ENCODE results near the gene PACSIN1. TPM values are rescaled to one million over a fixed set of nuclear protein-coding genes. Genes with fewer than 3 reads are reported as not detected.

The PACSIN1 gene
- total RNA-seq, 1 donor from 2014 or later: not detected

DNA sequence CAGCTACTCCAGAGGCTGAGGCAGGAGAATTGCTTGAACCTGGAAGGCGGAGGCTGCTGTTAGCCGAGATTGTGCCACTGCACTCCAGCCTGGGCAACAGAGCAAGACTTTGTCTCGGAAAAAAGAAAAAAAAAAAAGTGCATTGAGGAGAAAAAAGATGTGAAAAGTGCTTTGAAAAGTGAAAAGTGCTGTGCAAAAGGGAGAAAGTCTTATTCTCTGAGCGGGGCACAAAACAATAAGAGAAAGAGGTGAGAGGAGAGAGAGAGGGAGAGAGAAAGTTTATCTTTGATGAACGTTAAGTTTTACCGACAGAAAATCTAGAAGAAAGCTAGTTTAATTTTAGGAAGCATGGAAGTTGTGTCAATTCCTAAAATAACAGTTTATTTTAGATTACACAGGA is 3.9 kb upstream of the PACSIN1 start:
- DNase-seq (ENCODE audit: extremely low spot score, unreplicated experiment): no peak
- Mint-ChIP-seq H3K27ac (ENCODE audit: unreplicated experiment) (no peak overlapping the region), H3K4me3 (ENCODE audit: unreplicated experiment) (no peak overlapping the region), H3K4me1 (ENCODE audit: unreplicated experiment) (peaks cover 9% of the 10 kb centered on the region), H3K9me3 (ENCODE audit: unreplicated experiment) (no peaks in the 10 kb centered on the region), H3K27me3 (ENCODE audit: unreplicated experiment) (peaks cover 14% of the 10 kb centered on the region), H3K36me3 (ENCODE audit: unreplicated experiment) (no peaks in the 10 kb centered on the region)
- TF ChIP-seq, protein P1, sequence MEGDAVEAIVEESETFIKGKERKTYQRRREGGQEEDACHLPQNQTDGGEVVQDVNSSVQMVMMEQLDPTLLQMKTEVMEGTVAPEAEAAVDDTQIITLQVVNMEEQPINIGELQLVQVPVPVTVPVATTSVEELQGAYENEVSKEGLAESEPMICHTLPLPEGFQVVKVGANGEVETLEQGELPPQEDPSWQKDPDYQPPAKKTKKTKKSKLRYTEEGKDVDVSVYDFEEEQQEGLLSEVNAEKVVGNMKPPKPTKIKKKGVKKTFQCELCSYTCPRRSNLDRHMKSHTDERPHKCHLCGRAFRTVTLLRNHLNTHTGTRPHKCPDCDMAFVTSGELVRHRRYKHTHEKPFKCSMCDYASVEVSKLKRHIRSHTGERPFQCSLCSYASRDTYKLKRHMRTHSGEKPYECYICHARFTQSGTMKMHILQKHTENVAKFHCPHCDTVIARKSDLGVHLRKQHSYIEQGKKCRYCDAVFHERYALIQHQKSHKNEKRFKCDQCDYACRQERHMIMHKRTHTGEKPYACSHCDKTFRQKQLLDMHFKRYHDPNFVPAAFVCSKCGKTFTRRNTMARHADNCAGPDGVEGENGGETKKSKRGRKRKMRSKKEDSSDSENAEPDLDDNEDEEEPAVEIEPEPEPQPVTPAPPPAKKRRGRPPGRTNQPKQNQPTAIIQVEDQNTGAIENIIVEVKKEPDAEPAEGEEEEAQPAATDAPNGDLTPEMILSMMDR (IDR thresholded peaks at IDR 0.05): no peak

DNA sequence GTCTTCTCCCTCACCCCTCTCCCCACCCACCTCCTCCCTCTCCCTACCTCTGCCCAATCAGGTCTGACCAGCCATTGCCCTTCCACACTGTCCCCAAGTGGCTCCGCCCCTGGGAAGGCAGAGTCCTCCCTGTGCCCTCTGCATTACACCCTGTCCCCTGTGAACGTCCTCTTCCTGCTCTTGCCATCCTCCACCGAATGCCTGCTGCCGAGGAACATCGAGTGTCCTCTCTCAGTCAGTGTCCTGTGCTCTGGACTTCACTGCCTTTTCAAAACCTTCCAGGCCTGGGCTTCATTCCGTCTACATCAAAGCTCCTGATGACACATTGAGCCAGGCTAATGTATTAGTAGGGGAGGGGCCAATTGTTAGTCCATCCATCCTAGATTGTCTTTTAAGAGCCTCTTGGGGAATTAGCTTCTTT is 3.3 kb upstream of the PACSIN1 start:
- DNase-seq (ENCODE audit: extremely low spot score, unreplicated experiment): no peak
- no peak overlapping the region for H3K27ac Mint-ChIP-seq (ENCODE audit: unreplicated experiment)
- TF ChIP-seq, protein P1 (IDR thresholded peaks at IDR 0.05): no peak
- H3K4me1 Mint-ChIP-seq (ENCODE audit: unreplicated experiment): peaks cover 9% of the 10 kb centered on the region
- H3K36me3 Mint-ChIP-seq (ENCODE audit: unreplicated experiment): no peaks in the 10 kb centered on the region
- H3K4me3 Mint-ChIP-seq (ENCODE audit: unreplicated experiment): no peak overlapping the region
- no peaks in the 10 kb centered on the region for H3K9me3 Mint-ChIP-seq (ENCODE audit: unreplicated experiment)
- peaks cover 14% of the 10 kb centered on the region for H3K27me3 Mint-ChIP-seq (ENCODE audit: unreplicated experiment)

DNA sequence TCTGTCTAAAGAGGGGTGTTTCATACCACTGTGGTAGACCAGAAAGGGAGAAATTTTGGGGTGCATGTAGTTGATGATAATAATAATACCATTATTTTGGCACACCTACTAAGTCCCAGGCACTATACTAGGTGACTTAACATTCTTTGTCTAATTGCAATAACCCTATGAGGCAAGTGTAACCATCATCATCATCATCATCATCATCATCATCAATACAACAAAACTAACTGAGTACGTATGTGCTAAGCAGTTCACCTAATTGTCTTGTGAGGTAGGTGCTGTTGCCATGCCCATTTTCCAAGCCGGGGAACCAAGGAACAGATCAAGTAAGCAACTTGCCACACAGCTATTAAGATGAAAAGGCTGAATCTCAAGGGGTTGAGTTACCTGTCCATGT is 2.6 kb upstream of the PACSIN1 start:
- Mint-ChIP-seq H3K27me3 (ENCODE audit: unreplicated experiment) (peaks cover 14% of the 10 kb centered on the region), H3K36me3 (ENCODE audit: unreplicated experiment) (no peaks in the 10 kb centered on the region), H3K4me1 (ENCODE audit: unreplicated experiment) (peaks cover 9% of the 10 kb centered on the region), H3K9me3 (ENCODE audit: unreplicated experiment) (no peaks in the 10 kb centered on the region), H3K27ac (ENCODE audit: unreplicated experiment) (no peak overlapping the region), H3K4me3 (ENCODE audit: unreplicated experiment) (no peak overlapping the region)
- TF ChIP-seq, protein P1 (IDR thresholded peaks at IDR 0.05): no peak
- no peak for DNase-seq (ENCODE audit: extremely low spot score, unreplicated experiment)

DNA sequence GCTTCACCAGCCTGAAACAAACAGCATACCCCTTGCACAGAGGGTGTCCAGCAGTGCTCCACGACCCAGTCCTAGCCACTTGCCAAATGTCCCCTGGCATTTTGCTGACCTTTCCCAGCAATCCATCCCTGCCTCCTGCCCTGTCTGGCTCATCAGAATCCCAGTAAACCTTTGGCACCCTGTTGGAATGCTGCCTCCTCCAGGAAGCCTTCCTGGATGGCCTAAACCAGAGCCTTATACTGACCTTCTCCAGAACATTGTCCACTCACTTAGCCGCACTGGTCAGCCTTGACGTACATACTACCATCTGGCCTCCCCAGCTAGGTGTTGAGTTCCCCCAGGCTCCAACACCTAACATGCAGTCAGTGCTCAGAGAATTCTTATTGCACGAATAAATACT is 2.0 kb upstream of the PACSIN1 start:
- TF ChIP-seq, protein P1 (IDR thresholded peaks at IDR 0.05): no peak
- no peak overlapping the region for H3K4me3 Mint-ChIP-seq (ENCODE audit: unreplicated experiment)

DNA sequence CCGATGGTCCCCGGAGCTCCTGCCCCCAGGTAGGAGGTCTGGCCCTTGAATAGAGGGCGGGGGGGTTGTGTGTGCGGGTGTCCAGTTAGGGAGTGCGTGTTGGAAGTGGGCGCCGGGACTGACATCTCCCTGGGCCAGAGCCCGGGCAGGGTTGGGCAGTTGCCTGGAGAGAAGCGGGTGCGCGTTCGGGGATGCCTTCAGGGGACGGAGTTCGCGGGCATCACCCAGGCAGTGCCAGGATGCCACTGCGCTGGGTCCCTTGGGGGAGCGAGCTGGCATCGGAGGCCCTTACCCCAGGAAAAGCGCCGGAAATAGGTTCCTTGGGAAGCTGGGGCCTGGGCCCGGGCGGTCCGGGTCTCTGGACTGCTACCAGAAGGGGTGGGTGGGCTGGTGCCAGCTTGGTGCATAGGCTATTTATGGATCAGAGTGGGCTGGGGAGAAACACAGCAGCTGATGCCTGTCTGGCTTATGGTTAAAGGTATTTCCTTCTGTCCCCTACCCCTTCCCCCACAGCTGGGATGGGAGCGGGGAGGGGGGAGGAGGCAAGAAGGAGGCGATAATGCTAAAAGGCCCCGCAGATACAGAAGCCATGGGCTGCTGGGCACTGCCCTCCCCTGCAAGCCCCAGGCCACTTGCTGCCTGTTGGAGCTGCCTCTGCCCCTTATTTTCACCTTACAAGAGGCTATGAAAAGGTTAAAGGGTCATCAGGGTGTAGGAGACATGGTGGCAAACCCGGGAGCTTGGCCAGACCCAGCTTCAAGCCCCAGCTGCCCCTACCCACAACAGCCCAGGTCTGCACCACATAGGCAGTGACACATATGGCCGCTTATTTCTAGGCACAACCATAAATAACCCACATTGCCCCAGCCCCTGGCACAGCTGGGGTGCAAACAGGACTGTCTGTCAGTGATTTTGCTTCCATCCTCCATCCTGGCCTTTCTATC is 638 bp downstream of the PACSIN1 start:
- TF ChIP-seq, protein P1 (IDR thresholded peaks at IDR 0.05): no peak
- no peaks in the 10 kb centered on the region for H3K9me3 Mint-ChIP-seq (ENCODE audit: unreplicated experiment)
- no peak for DNase-seq (ENCODE audit: extremely low spot score, unreplicated experiment)
- H3K36me3 Mint-ChIP-seq (ENCODE audit: unreplicated experiment): no peaks in the 10 kb centered on the region
- peaks cover 9% of the 10 kb centered on the region for H3K4me1 Mint-ChIP-seq (ENCODE audit: unreplicated experiment)
- H3K27ac Mint-ChIP-seq (ENCODE audit: unreplicated experiment): no peak overlapping the region
- peaks cover 26% of the 10 kb centered on the region for H3K27me3 Mint-ChIP-seq (ENCODE audit: unreplicated experiment)
- peak overlapping the region; percentile 48 for H3K4me3 Mint-ChIP-seq (ENCODE audit: unreplicated experiment)

More for the DNA sequence above, 2.0 kb upstream of the PACSIN1 start:
- no peak for DNase-seq (ENCODE audit: extremely low spot score, unreplicated experiment)
- Mint-ChIP-seq H3K27ac (ENCODE audit: unreplicated experiment) (no peak overlapping the region), H3K4me1 (ENCODE audit: unreplicated experiment) (peaks cover 9% of the 10 kb centered on the region), H3K9me3 (ENCODE audit: unreplicated experiment) (no peaks in the 10 kb centered on the region), H3K27me3 (ENCODE audit: unreplicated experiment) (peaks cover 16% of the 10 kb centered on the region), H3K36me3 (ENCODE audit: unreplicated experiment) (no peaks in the 10 kb centered on the region)
